BLaER1 (cell line): Measurements from ENCODE around the gene TGIF2.
A peak's percentile ranks its signal among the peaks of the same experiment; 100 is the strongest.
"Not testable (repeated sequence)": the region's sequence is repeated elsewhere in the genome, so short reads cannot be mapped to it uniquely, and the experiment has no call there.

ENCODE experiments used
- H3K27ac ChIP-seq: shearing (Covaris generic); formaldehyde crosslinking; 2 replicates; pipeline ENCODE4 v1.8.1; 2022
- H3K27me3 ChIP-seq: shearing (Covaris generic); formaldehyde crosslinking; 2 replicates; pipeline ENCODE4 v1.8.1; 2022
- H3K36me3 ChIP-seq: shearing (Covaris generic); formaldehyde crosslinking; 2 replicates; pipeline ENCODE4 v1.8.1; 2022
- H3K4me1 ChIP-seq: shearing (Covaris generic); formaldehyde crosslinking; 2 replicates; pipeline ENCODE4 v1.8.1; 2022
- H3K4me2 ChIP-seq: shearing (Covaris generic); formaldehyde crosslinking; 2 replicates; pipeline ENCODE4 v1.8.1; 2022
- H3K4me3 ChIP-seq: shearing (Covaris generic); formaldehyde crosslinking; 2 replicates; pipeline ENCODE4 v1.8.1; 2022
- H3K9ac ChIP-seq: shearing (Covaris generic); formaldehyde crosslinking; 2 replicates; pipeline ENCODE4 v1.8.1; 2022
- H3K9me3 ChIP-seq: shearing (Covaris generic); formaldehyde crosslinking; 2 replicates; pipeline ENCODE4 v1.8.1; 2022
- H4K20me1 ChIP-seq: shearing (Covaris generic); formaldehyde crosslinking; 2 replicates; pipeline ENCODE4 v1.8.1; 2022
- Cebpa-rat ChIP-seq: shearing (Covaris generic); IDR thresholded peaks from 2 replicates; pipeline ENCODE4 v1.8.1; 2022

Gene TGIF2

DNA sequence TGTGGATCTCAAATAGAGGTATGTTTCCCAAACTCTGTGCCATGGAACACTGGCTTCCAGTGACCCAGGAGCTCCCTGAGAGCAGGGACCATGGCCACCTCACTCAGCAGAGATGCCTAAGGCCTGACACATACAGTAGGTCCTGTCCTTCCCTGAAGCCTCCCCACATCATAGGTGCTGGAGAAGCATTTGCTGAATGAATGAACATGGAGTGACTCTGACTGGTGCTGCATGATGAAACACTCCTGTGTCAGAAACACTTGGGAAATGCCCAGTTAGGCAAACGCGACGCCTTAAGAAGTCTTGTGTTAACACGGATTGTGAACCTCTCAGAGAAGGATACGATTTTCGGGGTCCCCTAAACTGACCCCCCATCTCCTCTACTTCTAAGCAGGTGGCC, 58.2 kb downstream of the TGIF2 start:
- Histone ChIP-seq H4K20me1 (no peaks in the 10 kb centered on the region), H3K4me1 (peaks cover 36% of the 10 kb centered on the region), H3K36me3 (no peaks in the 10 kb centered on the region), H3K27ac (0 out of 2 replicates have a peak overlapping the region, but pooled peaks have one; percentile 26), H3K9ac (no peak overlapping the region), H3K4me3 (no peak overlapping the region), H3K4me2 (no peak overlapping the region), H3K9me3 (no peaks in the 10 kb centered on the region), H3K27me3 (no peaks in the 10 kb centered on the region)
- TF ChIP-seq Cebpa-rat: no peak

DNA sequence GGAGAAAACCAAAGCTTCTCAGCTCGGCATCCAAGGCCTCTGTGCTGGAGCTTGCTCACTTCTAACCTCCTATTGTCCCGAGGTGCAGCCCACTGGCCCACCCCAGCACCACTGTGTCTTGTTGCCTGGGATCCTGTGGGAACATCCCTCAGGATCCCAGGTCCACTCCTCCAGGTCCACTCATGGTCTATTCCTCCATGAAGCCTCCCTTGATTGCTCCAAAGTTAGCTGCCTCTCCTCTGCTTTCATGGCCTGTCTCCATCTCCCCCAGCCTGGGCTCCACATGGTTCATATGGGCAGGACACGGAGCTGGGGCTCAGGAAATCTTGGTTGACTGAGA, 58.7 kb downstream of the TGIF2 start:
- H3K9ac ChIP-seq: no peak overlapping the region
- H3K9me3 ChIP-seq: no peaks in the 10 kb centered on the region
- H3K4me2 ChIP-seq: no peak overlapping the region
- no peak for TF ChIP-seq Cebpa-rat
- peaks cover 36% of the 10 kb centered on the region for H3K4me1 ChIP-seq
- H3K4me3 ChIP-seq: no peak overlapping the region
- H3K27ac ChIP-seq: no peak overlapping the region
- no peaks in the 10 kb centered on the region for H4K20me1 ChIP-seq
- no peaks in the 10 kb centered on the region for H3K36me3 ChIP-seq
- no peaks in the 10 kb centered on the region for H3K27me3 ChIP-seq

DNA sequence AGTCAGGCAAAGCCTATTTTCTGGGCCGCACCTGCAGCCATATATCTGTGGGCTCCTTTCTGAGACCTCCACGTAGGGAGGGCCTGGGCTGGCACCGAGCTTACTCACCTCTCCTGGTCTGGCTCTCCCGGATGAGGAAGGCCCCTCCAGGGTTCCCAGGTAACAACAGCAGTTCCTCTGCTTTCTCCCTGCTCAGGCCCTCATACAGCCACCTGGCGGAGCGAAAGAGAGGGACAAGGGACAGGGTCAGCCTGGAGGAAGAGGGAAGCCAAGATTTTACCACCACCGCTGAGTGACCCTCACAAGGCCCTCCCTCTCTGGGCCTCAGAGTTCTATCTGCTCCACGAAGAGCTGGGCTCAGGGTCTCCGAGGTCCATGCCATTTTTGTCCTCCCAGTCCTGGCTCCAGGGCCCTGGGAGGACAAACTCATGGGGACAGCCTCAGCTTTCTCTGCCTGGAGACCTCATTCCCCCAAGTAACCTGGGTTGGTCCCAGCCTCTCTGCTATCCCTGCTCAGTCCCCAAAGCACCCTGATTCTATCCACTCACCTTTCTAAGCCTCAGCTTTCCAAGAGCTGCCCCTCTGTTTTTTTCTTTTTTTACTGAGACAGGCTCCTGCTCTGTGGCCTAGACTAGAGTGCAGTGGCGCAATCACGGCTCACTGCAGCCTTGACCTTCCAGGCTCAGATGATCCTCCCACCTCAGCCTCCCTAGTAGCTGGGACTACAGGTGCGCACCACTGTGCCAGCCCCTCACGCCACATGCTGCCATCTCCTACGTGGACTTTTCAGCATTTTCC, 59.3 kb downstream of the TGIF2 start:
- Histone ChIP-seq H3K36me3 (no peaks in the 10 kb centered on the region), H3K4me3 (no peak overlapping the region), H3K27ac (no peak overlapping the region), H4K20me1 (no peaks in the 10 kb centered on the region), H3K4me2 (no peak overlapping the region), H3K27me3 (no peaks in the 10 kb centered on the region), H3K9ac (no peak overlapping the region), H3K9me3 (no peaks in the 10 kb centered on the region), H3K4me1 (peaks cover 36% of the 10 kb centered on the region)
- TF ChIP-seq Cebpa-rat: no peak

DNA sequence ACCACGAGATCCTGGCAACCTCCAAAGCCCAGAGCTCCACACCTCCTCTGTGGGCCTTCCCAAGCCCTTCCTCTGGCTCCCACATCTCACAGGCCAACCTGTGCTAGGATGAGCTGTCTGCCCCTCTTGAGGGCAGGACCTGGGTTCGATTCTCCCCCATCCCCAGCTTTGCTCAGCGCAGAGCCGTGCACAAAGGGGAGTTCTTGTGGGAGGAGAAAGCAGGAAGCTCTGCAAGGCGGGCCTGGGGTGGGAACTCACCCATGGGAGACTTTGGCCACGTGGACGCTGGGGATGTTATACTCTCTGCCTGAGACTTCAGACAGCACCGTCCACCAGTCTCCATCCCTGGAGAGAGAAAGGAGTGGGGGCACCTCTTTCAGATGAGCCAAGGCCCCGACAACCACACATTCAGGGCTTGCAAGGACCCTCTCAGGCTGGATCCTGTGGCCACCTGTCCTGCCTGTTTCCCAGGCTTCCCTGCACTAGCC, 59.9 kb downstream of the TGIF2 start:
- no peaks in the 10 kb centered on the region for H4K20me1 ChIP-seq
- TF ChIP-seq Cebpa-rat: no peak
- H3K4me1 ChIP-seq: peaks cover 36% of the 10 kb centered on the region
- no peak overlapping the region for H3K27ac ChIP-seq
- no peaks in the 10 kb centered on the region for H3K27me3 ChIP-seq
- H3K9ac ChIP-seq: no peak overlapping the region
- H3K4me3 ChIP-seq: no peak overlapping the region
- H3K9me3 ChIP-seq: no peaks in the 10 kb centered on the region
- H3K36me3 ChIP-seq: no peaks in the 10 kb centered on the region
- H3K4me2 ChIP-seq: no peak overlapping the region

DNA sequence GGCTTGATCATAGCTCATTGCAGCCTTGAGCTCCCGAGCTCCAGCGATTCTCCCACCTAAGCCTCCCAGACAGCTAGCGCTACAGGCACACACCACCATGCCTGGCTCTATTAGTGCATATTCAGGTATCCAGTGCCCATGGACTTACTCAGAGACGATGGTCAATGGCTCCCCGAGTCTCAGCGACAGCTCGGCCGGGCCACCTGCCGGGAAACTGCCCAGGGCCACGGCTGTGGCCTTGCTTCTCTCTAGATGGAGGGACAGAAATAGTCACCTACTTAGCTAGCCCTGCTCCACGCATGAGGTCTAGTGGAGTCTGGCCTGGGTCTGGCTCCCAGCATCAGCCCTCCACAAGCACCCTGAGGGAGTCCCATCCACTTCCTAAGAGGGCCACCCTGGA, 60.9 kb downstream of the TGIF2 start:
- H3K4me3 ChIP-seq: no peak overlapping the region
- no peak overlapping the region for H3K27ac ChIP-seq
- no peaks in the 10 kb centered on the region for H4K20me1 ChIP-seq
- no peak for TF ChIP-seq Cebpa-rat
- H3K36me3 ChIP-seq: no peaks in the 10 kb centered on the region
- H3K4me2 ChIP-seq: no peak overlapping the region
- no peaks in the 10 kb centered on the region for H3K27me3 ChIP-seq
- no peak overlapping the region for H3K9ac ChIP-seq
- H3K4me1 ChIP-seq: peaks cover 29% of the 10 kb centered on the region
- no peaks in the 10 kb centered on the region for H3K9me3 ChIP-seq

DNA sequence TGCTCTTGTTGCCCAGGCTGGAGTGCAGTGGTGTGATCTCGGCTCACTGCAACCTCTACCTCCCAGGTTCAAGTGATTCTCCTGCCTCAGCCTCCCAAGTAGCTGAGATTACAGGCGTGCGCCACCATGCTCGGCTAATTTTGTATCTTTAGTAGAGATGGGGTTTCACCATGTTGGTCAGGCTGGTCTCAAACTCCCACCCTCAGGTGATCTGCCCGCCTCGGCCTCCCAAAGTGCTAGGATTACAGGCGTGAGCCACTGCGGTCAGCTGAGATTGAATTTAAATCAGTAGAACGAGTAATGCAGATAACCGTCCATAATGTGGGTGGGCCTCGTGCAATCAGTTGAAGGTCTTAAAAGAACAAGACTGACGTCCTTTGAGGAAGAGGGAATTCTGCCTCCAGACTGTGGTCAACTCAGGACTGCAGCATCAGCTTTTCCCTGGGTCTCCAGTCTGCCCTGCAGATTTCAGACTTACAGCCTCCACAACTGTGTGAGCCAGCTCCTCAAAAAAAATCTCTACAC, 65.5 kb downstream of the TGIF2 start:
- H3K4me2 ChIP-seq, H3K27me3 ChIP-seq, H3K9me3 ChIP-seq, H3K27ac ChIP-seq, H3K36me3 ChIP-seq, H4K20me1 ChIP-seq, H3K4me3 ChIP-seq, H3K4me1 ChIP-seq, H3K9ac ChIP-seq: not testable (repeated sequence)

DNA sequence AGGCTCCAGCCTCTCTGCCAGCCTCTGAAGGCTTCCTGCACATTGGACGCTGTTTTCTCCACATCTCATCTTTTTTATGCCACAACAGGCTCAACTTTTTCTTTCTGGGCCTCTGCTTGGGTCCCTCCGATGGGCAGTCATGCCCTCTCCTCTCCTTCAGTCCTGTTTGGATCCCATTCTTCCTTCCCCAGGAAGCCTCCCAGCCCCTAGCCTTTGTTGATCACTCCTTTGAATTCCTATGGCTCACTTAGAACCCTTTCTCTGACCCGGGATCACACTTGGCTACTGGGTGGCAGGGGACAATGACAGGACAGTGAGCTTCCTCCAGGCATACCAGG, 68.1 kb downstream of the TGIF2 start:
- TF ChIP-seq Cebpa-rat: no peak
- Histone ChIP-seq H3K4me2 (no peak overlapping the region), H3K4me3 (no peak overlapping the region), H3K36me3 (no peaks in the 10 kb centered on the region), H4K20me1 (no peaks in the 10 kb centered on the region), H3K9me3 (no peaks in the 10 kb centered on the region), H3K27me3 (no peaks in the 10 kb centered on the region), H3K27ac (no peak overlapping the region), H3K4me1 (peaks cover 21% of the 10 kb centered on the region), H3K9ac (no peak overlapping the region)

DNA sequence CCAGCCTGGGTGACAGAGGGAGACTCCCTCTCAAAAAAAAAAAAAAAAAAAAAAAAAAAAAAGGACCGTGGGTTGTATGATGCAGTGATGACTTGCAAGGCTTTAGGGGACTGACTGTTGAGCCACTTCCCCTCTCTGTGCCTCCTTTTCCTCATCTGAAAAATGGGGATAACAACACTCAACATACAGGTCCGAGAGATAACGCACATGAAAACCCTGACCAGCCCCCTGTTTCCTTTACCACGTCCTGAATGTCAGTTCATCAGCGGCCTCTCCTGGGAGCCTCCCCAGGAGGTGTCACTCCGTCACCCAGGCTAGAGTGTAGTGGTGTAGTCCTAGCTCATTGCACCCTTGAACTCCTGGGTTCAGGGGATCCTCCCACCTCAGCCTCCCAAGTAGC, 68.7 kb downstream of the TGIF2 start:
- no peak overlapping the region for H3K9ac ChIP-seq
- H3K27ac ChIP-seq: no peak overlapping the region
- H3K36me3 ChIP-seq: no peaks in the 10 kb centered on the region
- no peak for TF ChIP-seq Cebpa-rat
- no peak overlapping the region for H3K4me3 ChIP-seq
- H3K4me1 ChIP-seq: peaks cover 23% of the 10 kb centered on the region
- no peaks in the 10 kb centered on the region for H3K27me3 ChIP-seq
- H3K4me2 ChIP-seq: peak overlapping the region; percentile 39; the same call in 1 of the 2 replicates
- no peaks in the 10 kb centered on the region for H3K9me3 ChIP-seq
- no peaks in the 10 kb centered on the region for H4K20me1 ChIP-seq
